ENCODE measurements around the gene ACACB.

ACACB gene

GRCh38 chr12:109259545-109259895 is 143.1 kb downstream of the ACACB start:
- Mint-ChIP-seq H3K36me3 (ENCODE audit: low read depth) (peaks cover 20% of the 10 kb centered on the region), H3K4me1 (ENCODE audit: low read depth) (no peaks in the 10 kb centered on the region), H3K27ac (no peak overlapping the region), H3K4me3 (no peak overlapping the region), H3K9me3 (no peaks in the 10 kb centered on the region), H3K27me3 (no peaks in the 10 kb centered on the region)
- intact Hi-C loops (cut with micrococcal nuclease), result no loop called here

GRCh38 chr12:109261087-109261486 is 144.7 kb downstream of the ACACB start:
- H3K27me3 Mint-ChIP-seq, result no peaks in the 10 kb centered on the region
- H3K4me3 Mint-ChIP-seq, result no peak overlapping the region
- no peaks in the 10 kb centered on the region for H3K4me1 Mint-ChIP-seq (ENCODE audit: low read depth)
- H3K27ac Mint-ChIP-seq, result no peak overlapping the region
- intact Hi-C loops (cut with micrococcal nuclease), result no loop called here
- H3K9me3 Mint-ChIP-seq, result no peaks in the 10 kb centered on the region
- H3K36me3 Mint-ChIP-seq (ENCODE audit: low read depth), result peaks cover 31% of the 10 kb centered on the region

GRCh38 chr12:109261939-109262338 is 145.6 kb downstream of the ACACB start:
- intact Hi-C loops (cut with micrococcal nuclease), result no loop called here
- no peak overlapping the region for H3K4me3 Mint-ChIP-seq
- H3K4me1 Mint-ChIP-seq (ENCODE audit: low read depth), result no peaks in the 10 kb centered on the region
- H3K27me3 Mint-ChIP-seq, result no peaks in the 10 kb centered on the region
- H3K36me3 Mint-ChIP-seq (ENCODE audit: low read depth), result peaks cover 36% of the 10 kb centered on the region
- no peak overlapping the region for H3K27ac Mint-ChIP-seq
- no peaks in the 10 kb centered on the region for H3K9me3 Mint-ChIP-seq

GRCh38 chr12:109263439-109263838 is 147.1 kb downstream of the ACACB start:
- no peak overlapping the region for H3K4me3 Mint-ChIP-seq
- intact Hi-C loops (cut with micrococcal nuclease), result no loop called here
- H3K36me3 Mint-ChIP-seq (ENCODE audit: low read depth), result peaks cover 43% of the 10 kb centered on the region
- H3K9me3 Mint-ChIP-seq, result no peaks in the 10 kb centered on the region
- no peaks in the 10 kb centered on the region for H3K4me1 Mint-ChIP-seq (ENCODE audit: low read depth)
- no peak overlapping the region for H3K27ac Mint-ChIP-seq
- H3K27me3 Mint-ChIP-seq, result no peaks in the 10 kb centered on the region

GRCh38 chr12:109264095-109264942 is 147.9 kb downstream of the ACACB start:
- Mint-ChIP-seq H3K4me1 (ENCODE audit: low read depth) (no peaks in the 10 kb centered on the region), H3K27me3 (no peaks in the 10 kb centered on the region), H3K4me3 (no peak overlapping the region), H3K9me3 (no peaks in the 10 kb centered on the region), H3K36me3 (ENCODE audit: low read depth) (peaks cover 43% of the 10 kb centered on the region), H3K27ac (no peak overlapping the region)
- intact Hi-C loops (cut with micrococcal nuclease), result no loop called here

- intact Hi-C loops (cut with micrococcal nuclease), result no loop called here
Measured at GRCh38 chr12:109264943-109265650, 148.7 kb downstream of the ACACB start.

GRCh38 chr12:109266106-109266879 is 149.9 kb downstream of the ACACB start:
- no peaks in the 10 kb centered on the region for H3K9me3 Mint-ChIP-seq
- H3K36me3 Mint-ChIP-seq (ENCODE audit: low read depth), result peaks cover 29% of the 10 kb centered on the region
- H3K27ac Mint-ChIP-seq, result no peak overlapping the region
- no peaks in the 10 kb centered on the region for H3K4me1 Mint-ChIP-seq (ENCODE audit: low read depth)
- H3K27me3 Mint-ChIP-seq, result no peaks in the 10 kb centered on the region
- intact Hi-C loops (cut with micrococcal nuclease), result no loop called here
- no peak overlapping the region for H3K4me3 Mint-ChIP-seq

More at GRCh38 chr12:109264943-109265650, 148.7 kb downstream of the ACACB start:
- Mint-ChIP-seq H3K27me3 (no peaks in the 10 kb centered on the region), H3K4me3 (no peak overlapping the region), H3K27ac (no peak overlapping the region), H3K4me1 (ENCODE audit: low read depth) (no peaks in the 10 kb centered on the region), H3K9me3 (no peaks in the 10 kb centered on the region), H3K36me3 (ENCODE audit: low read depth) (peaks cover 35% of the 10 kb centered on the region)

- no peaks in the 10 kb centered on the region for H3K9me3 Mint-ChIP-seq
- no peaks in the 10 kb centered on the region for H3K27me3 Mint-ChIP-seq
- no peak overlapping the region for H3K27ac Mint-ChIP-seq
- no peak overlapping the region for H3K4me3 Mint-ChIP-seq
- no peaks in the 10 kb centered on the region for H3K4me1 Mint-ChIP-seq (ENCODE audit: low read depth)
- intact Hi-C loops (cut with micrococcal nuclease), result no loop called here
- peaks cover 29% of the 10 kb centered on the region for H3K36me3 Mint-ChIP-seq (ENCODE audit: low read depth)
Measured at GRCh38 chr12:109267361-109267760, 151.0 kb downstream of the ACACB start.

GRCh38 chr12:109268896-109269295 is 152.5 kb downstream of the ACACB start:
- intact Hi-C loops (cut with micrococcal nuclease), result no loop called here
- H3K27ac Mint-ChIP-seq, result no peak overlapping the region
- H3K4me1 Mint-ChIP-seq (ENCODE audit: low read depth), result no peaks in the 10 kb centered on the region
- H3K36me3 Mint-ChIP-seq (ENCODE audit: low read depth), result peaks cover 29% of the 10 kb centered on the region
- H3K9me3 Mint-ChIP-seq, result no peaks in the 10 kb centered on the region
- H3K27me3 Mint-ChIP-seq, result peaks cover 6% of the 10 kb centered on the region
- H3K4me3 Mint-ChIP-seq, result no peak overlapping the region

GRCh38 chr12:109269428-109269827 is 153.0 kb downstream of the ACACB start:
- Mint-ChIP-seq H3K4me3 (no peak overlapping the region), H3K4me1 (ENCODE audit: low read depth) (no peaks in the 10 kb centered on the region), H3K9me3 (no peaks in the 10 kb centered on the region), H3K27ac (no peak overlapping the region), H3K27me3 (peaks cover 6% of the 10 kb centered on the region), H3K36me3 (ENCODE audit: low read depth) (peaks cover 29% of the 10 kb centered on the region)
- intact Hi-C loops (cut with micrococcal nuclease), result no loop called here

GRCh38 chr12:109270494-109270893 is 154.1 kb downstream of the ACACB start:
- H3K9me3 Mint-ChIP-seq, result no peaks in the 10 kb centered on the region
- H3K27ac Mint-ChIP-seq, result no peak overlapping the region
- H3K4me3 Mint-ChIP-seq, result no peak overlapping the region
- no peaks in the 10 kb centered on the region for H3K4me1 Mint-ChIP-seq (ENCODE audit: low read depth)
- H3K27me3 Mint-ChIP-seq, result peaks cover 6% of the 10 kb centered on the region
- intact Hi-C loops (cut with micrococcal nuclease), result no loop called here
- H3K36me3 Mint-ChIP-seq (ENCODE audit: low read depth), result peaks cover 18% of the 10 kb centered on the region

GRCh38 chr12:109271418-109271817 is 155.0 kb downstream of the ACACB start:
- Mint-ChIP-seq H3K4me3 (no peak overlapping the region), H3K9me3 (no peaks in the 10 kb centered on the region)

GRCh38 chr12:109273354-109273753 is 157.0 kb downstream of the ACACB start:
- H3K4me1 Mint-ChIP-seq (ENCODE audit: low read depth), result peaks cover 7% of the 10 kb centered on the region
- H3K27me3 Mint-ChIP-seq, result peaks cover 6% of the 10 kb centered on the region
- H3K9me3 Mint-ChIP-seq, result no peaks in the 10 kb centered on the region
- intact Hi-C loops (cut with micrococcal nuclease), result no loop called here
- no peak overlapping the region for H3K27ac Mint-ChIP-seq
- H3K36me3 Mint-ChIP-seq (ENCODE audit: low read depth), result no peaks in the 10 kb centered on the region
- no peak overlapping the region for H3K4me3 Mint-ChIP-seq

More at GRCh38 chr12:109271418-109271817, 155.0 kb downstream of the ACACB start:
- Mint-ChIP-seq H3K27me3 (peaks cover 6% of the 10 kb centered on the region), H3K27ac (no peak overlapping the region), H3K4me1 (ENCODE audit: low read depth) (peaks cover under 1% of the 10 kb centered on the region), H3K36me3 (ENCODE audit: low read depth) (peaks cover 9% of the 10 kb centered on the region)
- intact Hi-C loops (cut with micrococcal nuclease), result no loop called here

- Mint-ChIP-seq H3K4me1 (ENCODE audit: low read depth) (peaks cover 7% of the 10 kb centered on the region), H3K27me3 (peaks cover 6% of the 10 kb centered on the region), H3K9me3 (no peaks in the 10 kb centered on the region), H3K4me3 (no peak overlapping the region), H3K27ac (no peak overlapping the region), H3K36me3 (ENCODE audit: low read depth) (no peaks in the 10 kb centered on the region)
- intact Hi-C loops (cut with micrococcal nuclease), result no loop called here
Measured at GRCh38 chr12:109274381-109274780, 158.0 kb downstream of the ACACB start.

Data from dendritic cell treated with granulocyte-macrophage colony-stimulating factor and Interleukin-4, amounts not matched to agents 40 ng/mL and 50 ng/mL, for 4 days (primary cell).